Fibroblast of gingiva (primary cell): Measurements from ENCODE around the gene ZBTB49.

Experiments used
- DNase-seq: peaks from one replicate; pipeline ENCODE4 v3.0.0-alpha.2; 2011; ENCODE audit warnings: low read depth

ZBTB49 gene

GRCh38 chr4:4358093-4358854, 68.2 kb downstream of the ZBTB49 start:
- DNase-seq: no peak

- no peak for DNase-seq
These were observed 71.8 kb downstream of the ZBTB49 start for GRCh38 chr4:4361883-4362282.

- no peak for DNase-seq
These were observed 73.1 kb downstream of the ZBTB49 start for GRCh38 chr4:4362991-4363697.

- DNase-seq: no peak
These were observed 74.0 kb downstream of the ZBTB49 start for GRCh38 chr4:4364061-4364460.

GRCh38 chr4:4364486-4365208, 74.6 kb downstream of the ZBTB49 start:
- no peak for DNase-seq

GRCh38 chr4:4368809-4369580, 78.9 kb downstream of the ZBTB49 start:
- no peak for DNase-seq
